GM18907 (cell line): ENCODE results near the gene NDUFAF5.
A peak's percentile ranks its signal among the peaks of the same experiment; 100 is the strongest.
"Not testable (repeated sequence)": the region's sequence is repeated elsewhere in the genome, so short reads cannot be mapped to it uniquely, and the experiment has no call there.

Source experiments
- ATAC-seq: cut with Tn5 transposase; IDR thresholded peaks from one replicate; pipeline ENCODE4 v1.9.1; 2021; ENCODE audit warnings: mild to moderate bottlenecking, moderate library complexity; ENCODE audit not compliant: unreplicated experiment

Gene NDUFAF5, protein sequence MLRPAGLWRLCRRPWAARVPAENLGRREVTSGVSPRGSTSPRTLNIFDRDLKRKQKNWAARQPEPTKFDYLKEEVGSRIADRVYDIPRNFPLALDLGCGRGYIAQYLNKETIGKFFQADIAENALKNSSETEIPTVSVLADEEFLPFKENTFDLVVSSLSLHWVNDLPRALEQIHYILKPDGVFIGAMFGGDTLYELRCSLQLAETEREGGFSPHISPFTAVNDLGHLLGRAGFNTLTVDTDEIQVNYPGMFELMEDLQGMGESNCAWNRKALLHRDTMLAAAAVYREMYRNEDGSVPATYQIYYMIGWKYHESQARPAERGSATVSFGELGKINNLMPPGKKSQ

DNA sequence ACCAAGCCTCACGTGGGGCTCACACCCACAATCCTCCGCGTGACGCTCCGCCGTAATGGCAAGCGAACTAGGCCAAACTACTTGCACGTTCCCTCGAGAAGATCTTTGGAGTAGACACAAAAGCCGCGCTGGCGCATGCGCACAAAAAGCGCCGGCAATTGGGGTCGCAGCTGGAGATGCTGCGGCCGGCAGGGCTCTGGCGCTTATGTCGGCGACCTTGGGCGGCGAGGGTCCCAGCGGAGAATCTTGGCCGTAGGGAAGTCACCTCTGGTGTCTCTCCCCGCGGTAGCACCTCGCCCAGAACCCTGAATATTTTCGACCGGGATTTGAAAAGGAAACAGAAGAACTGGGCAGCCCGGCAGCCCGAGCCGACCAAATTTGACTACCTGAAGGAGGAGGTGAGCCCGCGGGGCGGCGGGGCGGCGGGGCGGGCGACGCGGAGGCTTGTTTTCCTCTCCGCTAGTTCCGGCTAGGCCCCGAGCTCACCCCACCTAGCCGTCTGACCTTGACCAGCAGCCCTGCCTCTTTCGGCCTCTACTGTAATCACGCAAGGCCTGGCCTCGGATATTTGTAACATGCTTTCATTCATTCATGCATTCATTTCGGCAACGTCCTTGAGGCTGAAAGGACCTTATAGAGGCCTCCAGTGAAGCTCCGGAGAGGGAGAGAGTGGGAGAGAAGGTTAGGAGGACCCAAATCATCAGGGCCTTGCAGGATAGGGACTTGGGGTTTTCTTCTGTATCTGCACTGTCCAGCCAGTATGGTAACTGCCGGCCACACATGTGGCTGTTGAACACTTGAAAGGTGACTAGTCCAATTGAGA is at the start of gene NDUFAF5, which contains the start of gene ESF1:
TSS of gene NDUFAF5 (plus strand) at position 136 of the 823 bp plus-strand sequence. CDS start at position 177, 41 bp downstream.
TSS of gene ESF1 (minus strand) at position 27 of the 823 bp plus-strand sequence. CDS start 1,779 bp downstream, outside the sequence.
- ATAC-seq, result peak; percentile 95

DNA sequence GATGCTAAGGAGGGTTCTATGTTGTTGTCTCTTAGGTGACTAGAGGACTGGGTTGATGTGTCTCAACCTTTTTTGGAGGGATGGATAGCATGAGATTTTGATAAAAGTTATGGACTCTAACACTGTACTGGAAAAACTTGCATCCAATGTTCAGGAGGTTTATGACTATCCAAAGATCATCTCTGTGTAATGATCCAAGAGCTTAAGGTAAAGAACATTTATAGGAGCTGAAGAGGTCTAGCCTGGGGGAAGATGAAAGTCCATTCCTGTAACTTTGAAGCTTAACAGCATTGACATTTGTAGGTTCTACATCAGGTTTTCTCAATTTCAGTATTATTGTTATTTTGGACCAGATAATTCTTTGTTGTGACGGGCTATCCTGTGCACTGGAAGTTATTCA is 49.0 kb upstream of the NDUFAF5 start:
- ATAC-seq, result no peak

DNA sequence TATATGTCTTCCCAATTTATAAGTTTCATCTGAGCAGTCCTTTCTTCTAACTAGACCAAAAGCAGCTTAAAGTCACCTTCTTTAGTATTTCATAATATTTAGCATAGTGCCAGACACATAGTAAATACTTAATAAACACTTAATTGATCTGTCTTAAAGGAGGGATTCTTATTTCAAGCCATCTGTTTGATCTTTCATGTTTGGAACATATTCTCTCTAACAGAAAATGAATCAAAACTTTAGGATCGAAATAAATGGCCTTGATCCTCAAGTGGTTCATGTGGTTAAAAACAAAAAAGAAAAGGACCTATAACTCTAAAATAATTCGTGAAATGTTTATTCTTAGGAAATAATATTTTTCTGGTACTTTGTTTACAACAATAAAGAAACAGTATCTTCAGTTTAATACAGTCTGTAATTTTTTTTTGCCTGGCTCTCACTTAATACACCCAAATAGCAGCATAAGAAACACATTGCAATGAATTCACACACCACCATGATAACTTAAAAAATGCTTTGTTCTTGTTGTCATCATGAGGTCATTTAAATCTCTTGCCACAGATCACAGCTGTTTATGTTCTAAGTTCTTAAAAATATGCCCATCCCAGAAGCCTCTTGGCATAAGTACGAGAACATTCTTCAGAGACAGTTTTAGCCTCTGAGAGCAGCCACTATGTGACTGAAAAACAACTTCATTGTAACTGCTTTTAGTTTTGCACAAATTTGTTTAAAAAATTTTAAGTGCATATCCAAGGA is 48.2 kb upstream of the NDUFAF5 start:
- no peak for ATAC-seq

DNA sequence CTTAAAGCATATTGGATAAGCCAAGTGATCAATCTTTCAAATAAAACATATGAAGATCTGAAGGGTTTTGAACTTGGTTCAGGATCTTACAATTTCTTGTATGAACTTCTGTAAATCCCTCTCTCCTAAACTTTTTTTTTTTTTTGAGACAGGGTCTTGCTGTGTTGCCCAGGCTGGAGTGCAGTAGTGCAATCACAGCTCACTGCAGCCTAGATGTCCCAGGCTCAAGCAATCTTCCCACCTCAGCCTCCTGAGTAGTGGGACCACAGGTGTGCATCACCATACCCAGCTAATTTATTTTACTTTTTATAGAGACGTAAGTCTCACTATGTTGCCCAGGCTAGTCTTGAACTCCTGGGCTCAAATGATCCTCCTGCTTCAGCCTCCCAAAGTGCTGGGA is 46.6 kb upstream of the NDUFAF5 start:
- ATAC-seq, result not testable (repeated sequence)

DNA sequence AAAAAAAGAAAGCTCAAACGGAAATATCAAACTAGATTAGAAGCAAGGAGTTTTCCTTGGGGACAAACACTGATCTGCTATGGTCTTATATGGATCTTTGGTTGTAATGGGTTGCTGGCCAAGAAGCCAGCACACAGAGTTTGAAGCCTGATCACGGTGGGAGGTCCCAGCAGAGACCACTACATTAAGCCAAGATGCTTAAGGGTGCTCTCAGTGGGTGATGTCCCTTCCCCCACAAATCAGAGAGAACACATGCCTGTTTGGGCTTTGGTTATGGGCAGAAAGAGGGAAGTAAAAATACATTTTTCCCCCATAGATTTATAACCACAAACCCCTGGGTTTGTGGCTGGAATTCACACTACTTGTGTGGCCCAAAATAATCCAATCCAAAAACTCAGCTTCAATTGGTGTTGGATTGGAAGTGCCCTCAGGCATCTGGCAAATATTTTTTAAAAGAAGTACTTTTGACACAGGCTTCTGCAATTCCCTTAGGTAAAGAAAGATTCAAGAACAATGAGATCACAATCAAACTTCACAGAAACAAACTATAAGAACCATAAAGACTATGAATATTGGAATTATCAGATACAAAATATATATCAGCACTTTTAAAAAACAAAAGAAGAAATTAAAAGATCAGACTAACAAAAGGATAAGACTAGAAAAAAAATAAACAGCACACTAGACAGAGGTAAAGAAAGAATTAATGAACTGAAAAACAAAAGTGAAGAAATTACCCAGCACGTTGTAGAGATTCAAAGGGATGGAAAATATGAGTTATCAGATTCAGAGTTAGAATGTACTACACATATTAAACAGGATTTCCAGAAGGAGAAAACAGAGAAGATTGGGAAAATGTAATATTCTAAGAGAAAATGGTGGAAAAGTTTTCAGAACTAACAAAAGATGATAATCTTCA is 44.8 kb upstream of the NDUFAF5 start:
- ATAC-seq, result no peak

DNA sequence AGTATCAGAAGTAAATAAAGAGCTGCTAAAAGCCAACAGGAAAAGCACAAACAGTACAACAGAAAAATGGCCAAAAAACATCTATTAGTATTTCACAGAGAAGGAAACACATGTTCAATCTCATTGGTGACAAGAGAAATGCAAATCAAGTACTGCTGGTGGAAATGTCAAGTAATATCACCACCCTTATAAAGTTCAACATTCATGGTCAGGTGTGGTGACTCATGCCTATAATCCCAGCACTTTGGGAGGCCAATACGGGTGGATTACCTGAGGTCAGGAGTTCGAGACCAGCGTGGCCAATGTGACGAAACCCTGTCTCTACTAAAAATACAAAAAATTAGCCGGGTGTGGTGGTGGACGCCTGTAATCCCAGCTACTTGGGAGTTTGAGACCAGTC is 42.9 kb upstream of the NDUFAF5 start:
- no peak for ATAC-seq

DNA sequence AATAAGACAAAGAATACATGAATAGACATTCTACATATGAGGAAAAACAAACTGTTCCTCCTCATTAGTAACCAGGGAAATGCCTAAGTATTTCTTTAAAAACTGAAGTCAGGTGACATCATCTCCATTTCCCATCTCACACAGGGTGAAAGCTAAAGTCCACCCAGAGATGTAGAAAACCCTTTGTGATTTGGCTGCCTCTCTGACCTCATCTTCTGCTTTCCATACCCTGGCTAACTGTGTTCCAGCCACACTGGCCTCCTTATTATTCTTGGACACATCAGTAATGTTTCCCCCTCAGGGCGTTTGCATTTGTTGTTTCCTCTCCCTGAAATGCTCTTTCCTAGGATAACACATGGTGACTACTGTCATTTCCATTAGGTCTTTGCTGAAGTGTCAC is 40.5 kb upstream of the NDUFAF5 start:
- no peak for ATAC-seq

DNA sequence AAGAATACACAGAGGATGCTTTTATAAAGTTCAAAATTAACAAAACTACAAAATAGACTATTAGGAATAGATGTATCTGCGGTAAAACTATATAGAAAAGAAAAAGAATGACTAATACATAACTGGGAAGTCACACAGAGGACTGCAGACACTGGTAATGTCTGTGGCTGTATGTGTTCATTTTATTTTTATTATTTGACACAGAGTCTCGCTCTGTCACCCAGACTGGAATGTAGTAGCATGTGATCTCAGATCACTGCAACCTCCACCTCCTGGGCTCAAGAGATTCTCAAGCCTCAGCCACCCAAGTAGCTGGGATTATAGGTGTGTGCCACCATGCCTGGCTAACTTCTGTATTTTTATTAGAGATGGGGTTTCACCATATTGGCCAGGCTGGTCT is 39.0 kb upstream of the NDUFAF5 start:
- ATAC-seq, result no peak

DNA sequence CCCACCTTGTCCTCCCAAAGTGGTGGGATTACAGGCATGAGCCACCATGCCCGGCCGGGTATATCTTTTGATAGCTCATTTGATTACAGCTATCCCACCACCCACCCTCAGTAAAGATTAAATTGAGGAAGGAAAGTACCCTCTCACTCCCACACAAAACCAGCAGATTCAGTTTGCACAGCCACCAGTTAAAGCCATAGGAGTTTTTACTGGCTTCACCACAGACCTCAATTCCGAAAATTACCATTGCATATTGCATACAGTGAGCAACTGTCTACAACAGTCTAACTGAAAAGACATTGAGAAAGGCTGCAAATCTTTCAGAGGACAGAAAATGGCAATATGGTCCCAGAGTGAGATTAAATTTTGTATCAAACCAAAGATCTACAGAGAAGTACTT is 35.0 kb upstream of the NDUFAF5 start:
- ATAC-seq, result no peak

DNA sequence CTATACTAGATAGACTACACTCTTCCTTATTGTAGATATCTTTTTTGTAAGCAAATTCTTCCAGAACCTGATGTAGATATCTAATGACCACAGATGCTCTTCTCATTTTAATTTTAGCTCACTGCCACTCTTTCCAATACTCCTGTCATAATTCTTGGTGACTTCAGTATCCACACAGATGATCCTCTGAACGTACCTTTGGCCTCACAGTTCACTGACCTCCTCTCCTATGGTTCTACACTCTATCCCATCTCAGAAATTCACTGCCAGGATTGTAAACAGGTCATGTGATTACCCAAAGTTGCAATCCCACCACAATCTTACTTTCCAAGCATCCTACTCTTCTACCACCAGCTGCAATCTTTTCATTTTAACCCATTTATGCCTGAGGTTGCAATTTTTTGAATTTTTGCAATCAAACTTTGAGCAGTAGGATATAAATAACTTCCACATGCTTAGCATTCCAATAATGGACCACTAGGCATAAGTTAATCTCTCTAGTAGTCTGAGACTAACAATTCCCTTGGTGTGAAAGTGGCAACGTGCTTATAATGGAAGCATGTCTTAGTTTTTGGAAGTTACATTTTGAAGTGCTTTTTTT is 31.3 kb upstream of the NDUFAF5 start:
- no peak for ATAC-seq

DNA sequence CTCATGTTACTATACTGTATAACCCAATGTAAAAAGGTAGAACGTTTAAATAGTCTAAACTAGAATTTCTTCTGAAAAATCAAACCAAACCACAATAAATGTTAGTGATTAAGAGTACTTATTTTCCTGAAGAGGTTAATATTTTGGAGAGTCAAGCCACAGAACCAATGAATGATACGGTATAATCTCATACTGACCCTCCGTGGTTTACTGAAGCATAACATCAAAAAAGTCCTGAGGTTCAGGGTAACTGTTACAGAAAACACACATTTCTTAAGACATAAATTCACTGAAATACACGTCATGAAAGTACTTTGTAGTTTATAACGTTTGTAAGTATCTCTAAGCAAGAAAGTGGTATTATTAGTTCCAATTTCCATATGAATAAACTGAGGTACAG is 29.0 kb upstream of the NDUFAF5 start:
- no peak for ATAC-seq

DNA sequence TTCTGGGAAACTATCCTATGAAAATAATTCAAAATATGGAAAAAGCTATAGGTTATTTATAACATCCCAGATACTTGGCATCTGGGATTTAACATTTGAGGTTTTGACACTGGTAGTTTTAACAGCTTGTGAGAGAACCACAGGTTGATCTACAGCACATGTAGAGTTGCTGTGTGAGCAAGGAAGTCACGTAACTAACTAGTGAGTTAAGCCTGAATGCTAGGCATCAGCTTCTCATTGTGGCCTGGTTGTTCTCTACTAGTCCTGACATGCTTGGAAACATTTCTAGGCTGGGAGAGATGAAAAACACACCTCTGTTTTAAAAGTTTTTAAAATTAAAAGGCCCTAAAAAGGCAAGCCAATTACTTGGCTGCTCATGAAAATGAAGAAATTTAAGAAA is 28.3 kb upstream of the NDUFAF5 start:
- no peak for ATAC-seq

DNA sequence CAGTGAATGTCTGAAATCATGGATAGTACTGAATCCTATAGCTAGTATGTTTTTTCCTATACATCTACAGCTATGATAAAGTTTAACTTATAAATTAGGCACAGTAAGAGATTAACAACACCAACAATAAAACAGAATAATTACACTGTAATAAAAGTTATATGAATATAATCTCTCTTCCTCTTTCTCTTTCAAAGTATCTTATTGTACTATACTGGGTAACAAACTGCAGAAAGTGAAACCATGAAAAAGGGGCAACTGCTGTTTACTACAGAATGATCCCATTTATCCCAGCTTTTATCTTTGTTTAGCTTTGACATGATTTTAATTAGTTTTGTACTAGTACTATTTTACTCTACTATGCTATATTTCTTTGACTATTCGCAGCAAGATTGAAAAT is 25.9 kb upstream of the NDUFAF5 start:
- no peak for ATAC-seq

DNA sequence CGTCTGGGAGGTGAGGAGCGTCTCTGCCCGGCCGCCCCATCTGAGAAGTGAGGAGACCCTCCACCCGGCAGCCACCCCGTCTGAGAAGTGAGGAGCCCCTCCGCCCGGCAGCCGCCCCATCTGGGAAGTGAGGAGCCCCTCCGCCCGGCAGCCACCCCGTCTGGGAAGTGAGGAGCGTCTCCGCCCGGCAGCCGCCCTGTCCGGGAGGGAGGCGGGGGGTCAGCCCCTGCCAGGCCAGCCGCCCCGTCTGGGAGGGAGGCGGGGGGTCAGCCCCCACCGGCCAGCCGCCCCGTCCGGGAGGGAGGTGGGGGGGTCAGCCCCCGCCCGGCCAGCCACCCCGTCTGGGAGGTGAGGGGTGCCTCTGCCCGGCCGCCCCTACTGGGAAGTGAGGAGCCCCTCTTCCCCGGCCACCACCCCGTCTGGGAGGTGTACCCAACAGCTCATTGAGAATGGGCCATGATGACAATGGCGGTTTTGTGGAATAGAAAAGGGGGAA is 24.3 kb upstream of the NDUFAF5 start:
- not testable (repeated sequence) for ATAC-seq

DNA sequence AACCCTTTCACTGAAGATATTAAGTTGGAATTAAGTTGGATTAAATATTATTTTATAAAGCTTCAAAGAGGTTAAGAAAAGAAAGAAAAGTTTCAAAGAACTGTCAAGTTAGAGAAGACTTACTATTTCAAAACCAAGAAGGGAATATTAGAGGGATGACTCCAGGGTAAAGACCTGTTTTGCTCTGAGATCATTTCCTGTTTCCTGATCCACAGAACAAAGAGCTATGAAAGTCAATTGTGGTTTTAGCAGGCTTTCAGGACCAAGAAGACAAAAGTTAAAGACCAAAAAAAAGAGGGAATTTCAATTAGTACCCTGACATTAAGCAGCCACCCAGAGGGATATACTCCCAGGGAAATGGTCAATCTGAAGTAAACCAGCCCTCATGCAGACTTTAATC is 19.5 kb upstream of the NDUFAF5 start:
- ATAC-seq, result no peak

DNA sequence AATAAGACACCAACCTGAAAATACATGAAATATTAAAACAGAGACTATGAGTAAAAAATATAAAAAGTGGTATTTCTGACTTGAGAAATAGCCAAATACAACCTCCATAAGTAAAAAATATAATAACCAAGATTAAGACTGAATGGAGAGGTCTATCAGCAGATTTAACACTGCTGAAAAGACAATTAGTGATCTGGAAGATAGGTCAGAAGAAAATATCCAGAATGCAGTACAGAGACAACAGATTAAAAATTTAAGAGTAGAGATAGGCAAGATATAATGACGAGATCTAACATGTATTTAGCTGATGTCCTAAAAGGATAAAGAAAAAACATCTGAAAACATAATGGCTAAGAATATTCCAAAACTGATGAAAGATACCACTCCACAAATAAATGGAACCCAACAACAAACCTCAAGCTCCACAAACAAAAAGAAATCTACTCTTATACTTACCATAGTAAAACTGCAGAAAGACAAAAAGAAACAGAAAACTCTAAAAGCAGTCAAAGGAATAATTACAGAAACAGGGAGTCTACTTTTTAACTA is 18.9 kb upstream of the NDUFAF5 start:
- ATAC-seq, result no peak

DNA sequence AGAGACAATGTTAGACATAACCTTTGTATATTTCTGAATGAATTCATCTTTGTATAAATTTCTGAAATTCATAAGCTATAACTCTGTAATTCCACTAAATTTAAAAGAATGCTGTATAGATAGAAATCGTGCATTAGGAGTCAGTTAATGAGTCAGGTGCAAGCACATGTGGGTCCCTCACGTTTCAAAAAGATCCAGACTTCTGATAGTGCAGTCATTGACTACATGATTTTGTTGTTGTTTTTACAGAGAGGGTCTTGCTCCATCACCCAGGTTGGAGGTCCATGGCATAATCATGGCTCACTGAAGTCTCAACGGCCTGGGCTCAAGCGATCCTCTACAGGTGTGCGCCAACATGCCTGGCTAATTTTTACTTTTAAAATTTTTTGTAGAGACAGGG is 14.7 kb upstream of the NDUFAF5 start:
- ATAC-seq, result no peak

DNA sequence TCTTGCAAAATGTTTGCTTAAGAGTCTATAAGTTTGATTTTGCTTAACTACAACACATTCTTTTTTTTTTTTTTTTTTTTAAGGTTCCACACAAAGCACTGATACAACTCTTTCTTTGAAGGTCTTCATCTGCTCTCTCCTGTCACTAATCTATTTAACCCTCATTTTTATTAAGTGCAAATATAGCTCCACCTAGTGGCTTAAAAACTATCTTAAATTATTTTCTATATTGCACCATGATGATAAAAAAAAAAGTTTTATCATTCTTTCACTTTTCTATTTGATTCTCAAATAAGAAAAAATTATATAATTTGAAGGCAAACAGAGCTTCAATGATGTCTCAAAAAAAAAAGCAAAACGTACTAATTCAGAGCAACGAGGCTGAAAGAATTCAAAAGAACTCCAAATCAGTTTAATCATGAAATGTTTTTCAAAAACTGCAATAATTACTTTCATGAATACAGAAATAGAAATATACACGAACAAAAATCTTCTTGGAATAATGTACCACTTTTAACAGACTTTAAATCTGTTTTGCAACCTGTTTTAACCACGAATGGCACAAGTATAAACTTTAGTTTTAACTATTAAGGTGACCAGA is 12.9 kb upstream of the NDUFAF5 start:
- peak; percentile 64 for ATAC-seq

DNA sequence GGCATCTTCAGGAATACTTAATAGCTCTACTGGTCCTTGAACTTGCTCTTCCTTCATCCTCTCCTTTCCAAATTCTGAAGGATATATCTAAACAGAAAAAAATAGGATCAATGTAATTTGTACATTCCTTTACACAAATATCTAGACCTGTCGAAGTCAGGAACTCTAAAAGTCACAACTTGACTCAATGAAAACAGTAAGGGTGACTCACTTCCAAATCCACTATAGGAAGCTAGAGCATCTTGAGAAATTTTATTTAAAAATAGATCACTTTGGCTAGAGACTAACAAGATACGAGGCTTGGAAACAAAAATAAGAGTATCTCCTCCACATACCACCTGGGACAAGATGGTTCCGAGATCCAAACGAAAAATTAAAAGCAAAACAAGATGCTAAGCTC is 12.3 kb upstream of the NDUFAF5 start:
- no peak for ATAC-seq
